Smooth muscle cell (in vitro differentiated cells): Measurements from ENCODE around the gene C1orf185. TPM values are rescaled to one million over a fixed set of nuclear protein-coding genes. Genes with fewer than 3 reads are reported as not detected.
"Not testable (repeated sequence)": the region's sequence is repeated elsewhere in the genome, so short reads cannot be mapped to it uniquely, and the experiment has no call there.

Source experiments
- DNase-seq: peaks from one replicate; lab custom pipeline; 2025; ENCODE audit not compliant: unreplicated experiment; lab: John Stamatoyannopoulos, UW
- H2AFZ ChIP-seq: fragments of 200-600 bp; sonication (generic); 2 replicates; pipeline ENCODE4 v1.6.0; 2016; ENCODE audit warnings: antibody characterized with exemption, low read depth, mild to moderate bottlenecking
- H3F3A ChIP-seq: fragments of 200-600 bp; sonication (generic); 2 replicates; pipeline ENCODE4 v1.6.0; 2017; ENCODE audit warnings: antibody characterized with exemption, low read depth
- H3K27ac ChIP-seq: fragments of 200-600 bp; sonication (generic); 2 replicates; pipeline ENCODE4 v1.5.1; 2016; ENCODE audit warnings: low read depth, mild to moderate bottlenecking
- H3K27me3 ChIP-seq: fragments of 200-600 bp; sonication (generic); 2 replicates; pipeline ENCODE4 v1.6.1; 2016; ENCODE audit warnings: low read depth, mild to moderate bottlenecking
- H3K36me3 ChIP-seq: fragments of 200-600 bp; sonication (generic); 2 replicates; pipeline ENCODE4 v1.5.1; 2016; ENCODE audit warnings: low read depth
- H3K4me1 ChIP-seq: fragments of 200-600 bp; sonication (generic); 2 replicates; pipeline ENCODE4 v1.5.1; 2016; ENCODE audit warnings: low read depth
- H3K4me2 ChIP-seq: fragments of 200-600 bp; sonication (generic); 2 replicates; pipeline ENCODE4 v1.6.0; 2016; ENCODE audit warnings: mild to moderate bottlenecking
- H3K4me3 ChIP-seq: fragments of 200-600 bp; sonication (generic); 2 replicates; pipeline ENCODE4 v1.5.1; 2016; ENCODE audit warnings: mild to moderate bottlenecking
- H3K79me2 ChIP-seq: fragments of 200-600 bp; sonication (generic); 2 replicates; pipeline ENCODE4 v1.6.0; 2016; ENCODE audit warnings: low read depth, mild to moderate bottlenecking
- H3K9ac ChIP-seq: fragments of 200-600 bp; sonication (generic); 2 replicates; pipeline ENCODE4 v1.6.0; 2016; ENCODE audit warnings: low read depth
- H3K9me3 ChIP-seq: fragments of 200-600 bp; sonication (generic); replicated peaks from 2 replicates; pipeline ENCODE4 v1.5.1; 2016; ENCODE audit warnings: low read depth
- H4K20me1 ChIP-seq: fragments of 200-600 bp; sonication (generic); 2 replicates; pipeline ENCODE4 v1.6.0; 2016; ENCODE audit warnings: low read depth
- WGBS: methylation state at CpG from one replicate; pipeline ENCODE4 v1.1.7; 2016; ENCODE audit warnings: low lambda C conversion rate; 5-methylcytosine and 5-hydroxymethylcytosine counted together
- polyA plus RNA-seq: library from polyadenylated mRNA; unstranded; fragments of >200 nt; fragmentation: Nextera tagmentation; extraction: Ambion mirVana; gene quantifications from 2 replicates; pipeline ENCODE4 v1.2.1, GENCODE V29; 2016
- total RNA-seq: library from RNA; depleted of rRNA; stranded (reverse); fragments of >200 nt; gene quantifications from 2 replicates; pipeline ENCODE4 v1.2.3, GENCODE V29; 2014
- TF ChIP-seq, protein P1 (sequence below): fragments of 200-600 bp; sonication (generic); IDR thresholded peaks from 2 replicates; pipeline ENCODE4 v1.5.1; 2017; ENCODE audit warnings: borderline replicate concordance, mild to moderate bottlenecking, antibody characterized with exemption; ENCODE audit not compliant: insufficient read depth, poor library complexity, severe bottlenecking

C1orf185 gene
- total and polyA plus RNA-seq, 2 experiments from 2014 or later, result not detected

- TF ChIP-seq, protein P1, sequence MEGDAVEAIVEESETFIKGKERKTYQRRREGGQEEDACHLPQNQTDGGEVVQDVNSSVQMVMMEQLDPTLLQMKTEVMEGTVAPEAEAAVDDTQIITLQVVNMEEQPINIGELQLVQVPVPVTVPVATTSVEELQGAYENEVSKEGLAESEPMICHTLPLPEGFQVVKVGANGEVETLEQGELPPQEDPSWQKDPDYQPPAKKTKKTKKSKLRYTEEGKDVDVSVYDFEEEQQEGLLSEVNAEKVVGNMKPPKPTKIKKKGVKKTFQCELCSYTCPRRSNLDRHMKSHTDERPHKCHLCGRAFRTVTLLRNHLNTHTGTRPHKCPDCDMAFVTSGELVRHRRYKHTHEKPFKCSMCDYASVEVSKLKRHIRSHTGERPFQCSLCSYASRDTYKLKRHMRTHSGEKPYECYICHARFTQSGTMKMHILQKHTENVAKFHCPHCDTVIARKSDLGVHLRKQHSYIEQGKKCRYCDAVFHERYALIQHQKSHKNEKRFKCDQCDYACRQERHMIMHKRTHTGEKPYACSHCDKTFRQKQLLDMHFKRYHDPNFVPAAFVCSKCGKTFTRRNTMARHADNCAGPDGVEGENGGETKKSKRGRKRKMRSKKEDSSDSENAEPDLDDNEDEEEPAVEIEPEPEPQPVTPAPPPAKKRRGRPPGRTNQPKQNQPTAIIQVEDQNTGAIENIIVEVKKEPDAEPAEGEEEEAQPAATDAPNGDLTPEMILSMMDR, result no peak
- Histone ChIP-seq H3K27me3 (peaks cover 7% of the 10 kb centered on the region), H3K4me3 (no peak overlapping the region), H3F3A (no peaks in the 10 kb centered on the region), H3K4me2 (no peak overlapping the region), H2AFZ (no peak overlapping the region), H3K36me3 (no peaks in the 10 kb centered on the region), H3K9me3 (no peaks in the 10 kb centered on the region), H3K79me2 (no peaks in the 10 kb centered on the region), H3K4me1 (no peaks in the 10 kb centered on the region), H4K20me1 (no peaks in the 10 kb centered on the region), H3K27ac (no peak overlapping the region), H3K9ac (no peak overlapping the region)
- WGBS, result 87% methylated on average over 7 of the region's 7 CpGs
- DNase-seq, result no peak
Observed at GRCh38 chr1:51115714-51116404, 13.8 kb downstream of the C1orf185 start.

GRCh38 chr1:51119331-51119730, 17.3 kb downstream of the C1orf185 start:
- Histone ChIP-seq H3F3A (no peaks in the 10 kb centered on the region), H3K4me2 (no peak overlapping the region), H2AFZ (no peak overlapping the region), H3K9ac (no peak overlapping the region), H4K20me1 (no peaks in the 10 kb centered on the region), H3K79me2 (no peaks in the 10 kb centered on the region), H3K9me3 (no peaks in the 10 kb centered on the region), H3K36me3 (no peaks in the 10 kb centered on the region), H3K4me3 (no peak overlapping the region), H3K27ac (no peak overlapping the region), H3K27me3 (peaks cover 7% of the 10 kb centered on the region), H3K4me1 (no peaks in the 10 kb centered on the region)
- DNase-seq, result no peak
- 91% methylated on average over 3 of the region's 3 CpGs for WGBS
- TF ChIP-seq, protein P1, result no peak

GRCh38 chr1:51120629-51121028, 18.6 kb downstream of the C1orf185 start:
- Histone ChIP-seq H4K20me1 (no peaks in the 10 kb centered on the region), H3K9ac (no peak overlapping the region), H3K4me1 (no peaks in the 10 kb centered on the region), H3K27me3 (peaks cover 7% of the 10 kb centered on the region), H3K4me2 (no peak overlapping the region), H2AFZ (no peak overlapping the region), H3K27ac (no peak overlapping the region), H3K36me3 (no peaks in the 10 kb centered on the region), H3K4me3 (no peak overlapping the region), H3K9me3 (no peaks in the 10 kb centered on the region), H3F3A (no peaks in the 10 kb centered on the region), H3K79me2 (no peaks in the 10 kb centered on the region)
- no peak for DNase-seq
- 81% methylated on average over 2 of the region's 2 CpGs for WGBS
- TF ChIP-seq, protein P1, result no peak

DNA sequence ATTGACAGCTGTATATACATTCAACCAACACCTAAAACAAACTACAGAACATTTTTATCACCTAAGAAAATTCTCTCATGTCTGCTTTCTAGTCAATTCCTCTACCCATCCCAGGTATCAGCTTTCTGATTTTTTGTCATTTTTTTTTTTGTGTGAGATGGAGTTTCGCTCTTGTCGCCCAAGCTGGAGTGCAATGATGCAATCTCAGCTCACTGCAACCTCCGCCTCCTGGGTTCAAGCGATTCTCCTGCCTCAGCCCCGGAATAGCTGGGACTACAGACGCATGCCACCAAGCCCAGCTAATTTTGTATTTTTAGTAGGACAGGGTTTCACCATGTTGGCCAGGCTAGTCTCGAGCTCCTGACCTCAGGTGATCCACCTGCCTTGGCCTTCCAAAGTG, 25.1 kb downstream of the C1orf185 start:
- H3K36me3 ChIP-seq, H3K79me2 ChIP-seq, H3F3A ChIP-seq, H3K27ac ChIP-seq, H3K9me3 ChIP-seq, H3K9ac ChIP-seq, H3K27me3 ChIP-seq, H4K20me1 ChIP-seq, DNase-seq, H2AFZ ChIP-seq, H3K4me2 ChIP-seq, H3K4me3 ChIP-seq, H3K4me1 ChIP-seq: not testable (repeated sequence)
- WGBS, result 94% methylated on average over 7 of the region's 7 CpGs
